ENCODE data around the gene GTPBP6.
A peak's percentile ranks its signal among the peaks of the same experiment; 100 is the strongest.
"Not testable (repeated sequence)": the region's sequence is repeated elsewhere in the genome, so short reads cannot be mapped to it uniquely, and the experiment has no call there.

Gene GTPBP6

DNA sequence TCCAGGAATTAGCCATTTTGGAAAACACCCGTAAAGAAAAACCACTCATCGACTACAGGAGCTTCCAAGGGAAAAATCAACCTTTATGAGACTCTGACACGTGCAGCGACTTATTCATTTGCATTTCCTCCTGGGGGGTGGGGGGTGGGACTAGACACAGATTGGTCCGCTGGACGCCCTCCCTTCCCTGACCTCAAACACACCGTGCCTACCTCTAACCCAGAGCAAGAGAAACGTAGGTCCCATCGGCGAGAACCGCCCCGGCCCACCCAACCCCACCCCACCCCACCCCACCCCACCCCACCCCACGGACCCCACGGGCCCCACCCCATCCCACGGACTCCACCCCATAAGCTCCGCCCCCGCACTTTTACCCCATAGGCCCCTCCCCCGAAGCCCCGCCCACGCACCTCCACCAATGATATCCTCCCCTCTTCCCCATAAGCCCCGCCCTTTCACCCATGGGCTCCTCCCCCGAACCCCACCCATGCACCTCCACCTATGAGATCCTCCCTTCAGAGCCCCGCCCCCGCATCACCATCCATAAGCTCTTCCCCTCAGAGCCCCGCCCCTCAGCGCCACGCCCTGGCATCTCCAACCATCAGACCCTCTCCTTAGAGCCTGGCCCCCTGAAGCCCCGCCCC, 1.1 kb downstream of the GTPBP6 start:
- peak overlapping the region; percentile 87 for H3K4me3 Mint-ChIP-seq
- peak overlapping the region; percentile 92 for H3K27ac Mint-ChIP-seq
- H3K9me3 Mint-ChIP-seq = no peaks in the 10 kb centered on the region
- no peaks in the 10 kb centered on the region for H3K27me3 Mint-ChIP-seq
- peaks cover 2% of the 10 kb centered on the region for H3K36me3 Mint-ChIP-seq
- H3K4me1 Mint-ChIP-seq = peaks cover 10% of the 10 kb centered on the region

- no peak overlapping the region for H3K27ac Mint-ChIP-seq
- no peaks in the 10 kb centered on the region for H3K9me3 Mint-ChIP-seq
- peaks cover 7% of the 10 kb centered on the region for H3K36me3 Mint-ChIP-seq
- peaks cover 8% of the 10 kb centered on the region for H3K4me1 Mint-ChIP-seq
- H3K27me3 Mint-ChIP-seq = no peaks in the 10 kb centered on the region
- peak overlapping the region; percentile 63 for H3K4me3 Mint-ChIP-seq
Measured at GRCh38 chrX:316351-317325, 2.0 kb downstream of the GTPBP6 start.

DNA sequence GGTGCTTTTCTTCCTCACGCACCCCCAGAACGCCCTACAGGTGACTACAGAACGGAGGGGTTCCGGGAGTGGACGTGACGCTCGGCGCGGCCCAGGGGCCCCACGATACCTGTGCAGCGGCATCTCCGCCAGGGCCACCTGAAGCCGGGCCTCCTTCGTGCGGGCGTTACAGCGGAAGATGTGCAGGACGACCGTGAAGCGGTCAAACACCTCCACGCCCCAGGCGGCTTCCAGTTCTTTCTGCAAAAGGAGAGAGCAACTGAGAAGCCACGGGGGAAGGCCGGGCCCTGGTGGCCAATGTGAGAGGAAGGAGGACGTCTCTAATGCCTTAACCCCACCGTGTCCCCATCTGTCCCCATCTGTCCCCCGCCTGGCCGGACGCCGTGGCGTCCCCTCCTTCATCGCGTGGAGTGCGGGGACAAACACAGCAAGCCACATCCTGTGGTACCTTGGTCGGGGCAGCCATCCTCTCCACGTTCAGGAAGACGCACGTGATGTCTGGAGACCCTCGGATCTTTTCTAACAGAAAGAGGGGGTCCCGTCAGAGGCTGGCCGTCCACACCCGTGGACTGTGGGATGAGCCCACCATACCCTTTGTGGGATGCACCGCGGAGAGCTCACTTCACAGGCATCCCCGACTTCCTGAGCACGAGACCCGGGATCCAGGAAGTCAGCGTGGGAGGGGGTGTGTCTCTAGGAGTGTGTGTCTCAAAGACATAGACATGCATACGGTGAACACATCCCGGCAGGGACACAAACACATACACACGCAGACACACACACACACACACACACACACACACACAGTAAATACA, 3.6 kb downstream of the GTPBP6 start:
- Mint-ChIP-seq H3K27me3 (no peaks in the 10 kb centered on the region), H3K4me1 (peaks cover 3% of the 10 kb centered on the region), H3K36me3 (peaks cover 7% of the 10 kb centered on the region), H3K27ac (no peak overlapping the region), H3K4me3 (no peak overlapping the region), H3K9me3 (no peaks in the 10 kb centered on the region)

GRCh38 chrX:314049-314448, 4.5 kb downstream of the GTPBP6 start:
- Mint-ChIP-seq H3K27me3 (no peaks in the 10 kb centered on the region), H3K4me3 (no peak overlapping the region)

DNA sequence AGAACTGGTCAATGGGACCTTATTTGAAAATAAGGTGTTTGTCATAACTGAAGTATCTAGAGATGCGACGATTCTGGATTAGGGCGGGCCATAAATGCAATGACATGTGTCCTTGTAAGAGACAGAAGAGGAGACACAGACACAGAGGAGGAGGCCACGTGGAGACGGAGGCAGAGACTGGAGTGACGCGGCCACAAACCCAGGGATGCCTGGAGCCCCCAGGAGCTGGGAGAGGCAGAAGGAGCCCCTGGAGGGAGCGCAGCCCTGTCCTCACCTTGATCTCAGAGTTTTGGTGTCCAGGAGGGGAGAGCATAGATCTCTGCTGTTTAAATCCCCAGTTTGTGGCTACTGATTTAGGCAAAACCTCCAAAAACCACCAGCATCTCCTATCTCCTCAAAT, 5.0 kb downstream of the GTPBP6 start:
- no peak overlapping the region for H3K27ac Mint-ChIP-seq
- H3K27me3 Mint-ChIP-seq = no peaks in the 10 kb centered on the region
- no peaks in the 10 kb centered on the region for H3K9me3 Mint-ChIP-seq
- H3K36me3 Mint-ChIP-seq = peaks cover 10% of the 10 kb centered on the region
- no peak overlapping the region for H3K4me3 Mint-ChIP-seq
- peaks cover 3% of the 10 kb centered on the region for H3K4me1 Mint-ChIP-seq

More at GRCh38 chrX:314049-314448, 4.5 kb downstream of the GTPBP6 start:
- Mint-ChIP-seq H3K9me3 (no peaks in the 10 kb centered on the region), H3K36me3 (peaks cover 10% of the 10 kb centered on the region), H3K4me1 (peaks cover 3% of the 10 kb centered on the region), H3K27ac (no peak overlapping the region)

DNA sequence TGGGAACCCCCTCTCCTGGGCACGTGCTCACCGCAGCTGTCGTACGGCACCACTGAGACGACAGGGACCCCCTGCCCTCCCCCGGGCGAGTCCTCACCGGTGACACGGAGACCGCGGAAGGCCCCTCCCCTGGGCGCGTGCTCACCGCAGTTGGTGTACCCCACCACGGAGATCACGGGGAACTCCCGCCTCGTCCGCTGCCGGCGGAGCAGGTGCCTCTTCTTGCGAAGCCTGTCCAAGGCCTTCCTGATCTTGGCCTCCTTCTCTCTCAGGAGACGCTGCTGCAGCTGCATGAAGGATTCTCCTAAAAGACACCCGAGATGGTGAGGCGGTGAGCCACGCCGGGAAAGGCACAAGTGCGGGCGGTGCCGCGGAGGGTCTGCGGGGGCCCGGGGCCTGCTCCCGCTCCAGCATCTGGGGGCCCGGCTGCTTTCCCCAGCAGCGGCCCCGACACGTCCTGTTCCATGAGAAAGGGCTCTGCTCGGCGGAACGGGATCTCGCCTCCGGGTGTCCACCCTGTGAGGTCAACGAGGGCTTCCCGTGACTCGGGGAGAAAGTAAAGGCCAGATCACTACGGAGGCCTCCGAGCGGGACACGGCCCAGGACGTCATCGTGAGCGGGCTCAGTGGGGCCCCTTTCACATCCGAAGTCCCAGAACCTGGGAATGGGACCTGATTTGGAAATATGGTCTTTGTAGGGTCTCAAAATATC, 5.8 kb downstream of the GTPBP6 start:
- no peak overlapping the region for H3K27ac Mint-ChIP-seq
- H3K36me3 Mint-ChIP-seq = peaks cover 10% of the 10 kb centered on the region
- H3K4me1 Mint-ChIP-seq = peaks cover under 1% of the 10 kb centered on the region
- no peak overlapping the region for H3K4me3 Mint-ChIP-seq
- no peaks in the 10 kb centered on the region for H3K9me3 Mint-ChIP-seq
- H3K27me3 Mint-ChIP-seq = no peaks in the 10 kb centered on the region

DNA sequence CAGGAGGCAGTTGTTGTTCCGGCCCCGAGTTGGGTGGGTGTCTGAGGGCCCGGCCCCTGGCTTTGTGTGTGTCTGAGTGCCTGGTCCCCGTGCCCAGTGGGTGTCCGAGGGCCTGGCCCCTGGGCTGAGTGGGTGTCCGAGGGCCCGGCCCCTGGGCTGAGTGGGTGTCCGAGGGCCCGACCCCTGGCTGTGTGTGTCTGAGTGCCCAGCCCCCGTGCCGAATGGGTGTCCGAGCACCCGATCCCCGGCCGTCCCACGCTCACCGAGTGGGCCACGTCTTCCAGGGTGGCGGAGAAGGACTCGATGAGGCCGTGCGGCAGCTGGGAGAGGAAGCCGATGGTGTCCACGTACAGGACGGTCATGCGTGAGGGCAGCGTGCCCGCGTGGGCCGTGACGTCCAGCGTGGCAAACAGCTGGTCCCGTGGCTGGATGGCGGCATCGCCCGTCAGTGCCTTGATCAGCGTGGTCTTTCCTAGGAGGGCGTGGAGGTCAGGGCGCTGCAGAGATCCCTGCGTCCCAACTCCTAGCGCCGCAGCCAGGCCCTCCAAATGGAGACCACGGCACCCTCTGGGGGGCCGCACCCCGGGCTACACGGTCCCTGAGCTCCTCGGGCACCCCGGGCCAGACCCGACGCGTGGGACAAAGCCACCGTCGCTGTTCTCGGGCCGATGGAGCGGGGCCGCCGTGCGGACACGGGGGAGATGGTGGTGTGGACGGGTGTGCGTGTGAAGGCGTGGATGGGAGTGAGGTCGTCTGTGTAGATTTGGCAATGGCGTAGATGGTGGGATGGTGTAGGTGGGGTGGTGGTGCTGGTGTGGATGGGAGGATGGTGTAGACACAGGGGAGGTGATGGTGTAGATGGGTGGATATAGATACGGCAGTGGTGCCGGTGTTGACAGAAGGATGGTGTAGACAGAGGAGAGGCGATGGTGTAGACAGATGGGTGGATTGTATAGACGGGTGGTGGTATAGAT, 7.2 kb downstream of the GTPBP6 start:
- no peaks in the 10 kb centered on the region for H3K27me3 Mint-ChIP-seq
- no peaks in the 10 kb centered on the region for H3K4me1 Mint-ChIP-seq
- peaks cover 10% of the 10 kb centered on the region for H3K36me3 Mint-ChIP-seq
- no peak overlapping the region for H3K27ac Mint-ChIP-seq
- no peaks in the 10 kb centered on the region for H3K9me3 Mint-ChIP-seq
- no peak overlapping the region for H3K4me3 Mint-ChIP-seq

- H3K27me3 Mint-ChIP-seq = no peaks in the 10 kb centered on the region
- H3K4me1 Mint-ChIP-seq = no peaks in the 10 kb centered on the region
- H3K27ac Mint-ChIP-seq = no peak overlapping the region
- H3K9me3 Mint-ChIP-seq = no peaks in the 10 kb centered on the region
- H3K4me3 Mint-ChIP-seq = no peak overlapping the region
- peaks cover 13% of the 10 kb centered on the region for H3K36me3 Mint-ChIP-seq
Measured at GRCh38 chrX:310621-311155, 7.9 kb downstream of the GTPBP6 start.

DNA sequence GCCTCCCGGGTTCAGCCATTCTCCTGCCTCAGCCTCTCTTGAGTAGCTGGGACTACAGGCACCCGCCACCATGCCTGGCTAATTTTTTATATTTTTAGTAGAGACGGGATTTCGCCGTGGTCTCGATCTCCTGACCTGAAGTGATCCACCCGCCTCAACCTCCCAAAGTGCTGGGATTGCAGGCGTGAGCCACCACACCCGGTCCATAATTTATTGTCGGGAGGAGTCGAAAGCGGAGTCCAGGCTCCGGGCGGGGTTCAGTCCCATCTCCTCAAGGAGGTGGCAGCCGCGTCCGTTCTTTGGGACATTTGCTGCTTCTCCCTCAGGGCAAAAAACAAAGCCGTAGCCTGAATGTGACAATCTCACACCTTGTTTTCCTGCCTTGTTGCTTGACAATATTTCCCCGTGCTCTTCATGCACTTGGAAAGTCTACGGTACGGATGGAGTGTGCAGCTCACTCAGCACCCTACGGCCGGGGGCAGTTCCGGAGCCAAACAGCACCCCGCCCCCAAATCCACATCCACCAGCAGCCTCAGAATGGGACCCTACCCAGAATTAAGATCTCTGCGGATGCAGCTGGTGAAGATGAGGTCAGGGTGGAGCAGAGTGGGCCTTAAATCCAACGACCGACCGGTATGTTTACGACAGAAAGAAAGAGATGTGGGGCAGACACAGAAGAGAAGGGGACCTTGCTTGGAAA, 9.6 kb downstream of the GTPBP6 start:
- Mint-ChIP-seq H3K36me3 (peaks cover 16% of the 10 kb centered on the region), H3K27ac (no peak overlapping the region), H3K4me1 (no peaks in the 10 kb centered on the region), H3K9me3 (no peaks in the 10 kb centered on the region), H3K27me3 (no peaks in the 10 kb centered on the region), H3K4me3 (no peak overlapping the region)

DNA sequence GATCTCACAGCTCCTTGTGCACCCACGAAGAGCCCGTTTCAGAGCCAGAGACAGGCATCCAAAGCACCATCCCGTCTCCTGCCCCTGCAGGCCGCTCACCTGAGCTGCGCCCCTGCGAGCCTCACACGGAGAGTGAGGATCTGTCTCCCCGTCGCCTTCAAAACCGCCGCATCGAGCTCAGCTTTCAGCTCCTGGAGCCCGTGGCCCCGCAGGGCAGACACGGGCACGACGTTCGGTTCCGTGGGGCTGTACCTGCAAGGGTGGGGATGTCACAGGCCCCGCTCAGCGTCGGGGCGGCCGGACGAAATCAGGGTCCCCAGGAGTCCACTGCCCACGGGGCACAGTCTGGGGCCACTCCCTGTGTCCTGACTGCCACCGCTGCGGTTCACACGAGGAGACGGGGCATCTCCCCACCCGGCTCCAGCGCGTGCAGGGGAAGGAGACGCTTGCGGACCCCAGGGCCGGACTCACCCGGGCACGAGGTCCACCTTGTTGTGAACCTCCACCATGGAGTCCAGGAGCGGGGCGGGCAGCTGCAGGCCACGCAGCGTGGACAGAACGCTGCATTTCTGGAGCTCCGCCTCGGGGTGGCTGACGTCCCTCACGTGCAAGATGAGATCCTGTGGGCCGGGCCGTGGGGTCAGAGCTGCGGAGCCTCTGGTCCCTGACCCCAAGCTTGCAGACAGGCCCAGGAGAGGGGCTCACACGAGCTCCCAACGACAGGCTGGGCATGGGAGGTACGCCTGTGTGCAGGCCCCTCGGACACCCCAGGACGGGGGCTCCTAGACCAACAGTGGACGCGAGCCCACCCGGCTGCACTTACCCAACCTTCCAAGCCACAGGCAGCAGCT, 11.1 kb downstream of the GTPBP6 start:
- Mint-ChIP-seq H3K27me3 (no peaks in the 10 kb centered on the region), H3K9me3 (no peaks in the 10 kb centered on the region), H3K4me3 (no peak overlapping the region), H3K27ac (peak overlapping the region; percentile 46), H3K36me3 (peaks cover 18% of the 10 kb centered on the region), H3K4me1 (no peaks in the 10 kb centered on the region)

GRCh38 chrX:306614-307251, 11.9 kb downstream of the GTPBP6 start:
- peaks cover 14% of the 10 kb centered on the region for H3K36me3 Mint-ChIP-seq
- H3K4me3 Mint-ChIP-seq, H3K27ac Mint-ChIP-seq, H3K4me1 Mint-ChIP-seq, H3K27me3 Mint-ChIP-seq, H3K9me3 Mint-ChIP-seq: not testable (repeated sequence)

DNA sequence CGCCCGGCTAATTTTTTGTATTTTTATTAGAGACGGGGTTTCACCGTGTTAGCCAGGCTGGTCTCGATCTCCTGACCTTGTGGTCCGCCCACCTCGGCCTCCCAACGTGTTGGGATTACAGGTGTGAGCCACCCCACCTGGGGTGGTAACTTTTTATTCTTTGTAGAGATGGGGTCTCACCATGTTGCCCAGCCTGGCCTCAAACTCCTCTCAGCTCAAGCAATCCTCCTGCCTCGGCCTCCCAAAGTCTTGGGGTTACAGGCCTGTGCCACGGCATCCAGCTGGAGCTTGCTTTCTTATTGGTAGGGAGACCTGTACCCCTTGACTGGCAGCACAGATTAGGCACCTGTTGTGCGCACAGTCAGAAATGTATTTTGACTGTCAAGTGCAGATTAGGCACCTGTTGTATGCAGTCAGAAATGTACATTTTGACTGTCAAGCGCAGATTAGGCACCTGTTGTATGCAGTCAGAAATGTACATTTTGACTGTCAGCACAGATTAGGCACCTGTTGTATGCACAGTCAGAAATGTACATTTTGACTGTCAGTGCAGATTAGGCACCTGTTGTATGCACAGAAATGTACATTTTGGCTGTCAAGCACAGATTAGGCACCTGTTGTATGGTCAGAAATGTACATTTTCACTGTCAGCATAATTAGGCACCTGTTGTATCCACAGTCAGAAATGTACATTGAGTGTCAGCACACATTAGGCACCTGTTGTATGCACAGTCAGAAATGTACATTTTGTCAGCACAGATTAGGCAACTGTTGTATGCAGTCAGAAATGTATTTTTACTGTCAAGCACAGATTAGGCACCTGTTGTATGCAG, 12.6 kb downstream of the GTPBP6 start:
- H3K9me3 Mint-ChIP-seq, H3K27me3 Mint-ChIP-seq, H3K27ac Mint-ChIP-seq, H3K4me1 Mint-ChIP-seq, H3K4me3 Mint-ChIP-seq: not testable (repeated sequence)
- H3K36me3 Mint-ChIP-seq = peaks cover 16% of the 10 kb centered on the region

Measured in activated naive CD4-positive, alpha-beta T cell treated with anti-CD3 and anti-CD28 coated beads, Interleukin-2, amount 50 U/mL, for 24 hours (primary cell).